ENCODE results near the gene TNRC6A.

GRCh38 chr16:24805484-24805883 lies 76.0 kb downstream of the TNRC6A start:
- TF ChIP-seq POLR2AphosphoS5 (IDR thresholded peaks at IDR 0.05; ENCODE audit: low read depth, low read length) (no peak), POLR2A (IDR thresholded peaks at IDR 0.05; ENCODE audit: low read depth, low read length) (no peak)
